H9 (cell line): ENCODE data around the gene PKN1. TPM values are rescaled to one million over a fixed set of nuclear protein-coding genes. Genes with fewer than 3 reads are reported as not detected.
A peak's percentile ranks its signal among the peaks of the same experiment; 100 is the strongest.

Experiments used
- DNase-seq: peaks from one replicate; pipeline ENCODE4 v3.0.0-alpha.2; 2017
- H2AFZ ChIP-seq: one replicate; pipeline ENCODE4 v1.6.1; 2013; ENCODE audit warnings: mild to moderate bottlenecking, low read length, control low read depth, moderate library complexity
- H2AK5ac ChIP-seq: 2 replicates; pipeline ENCODE4 v1.6.1; 2013; ENCODE audit warnings: low read length, control low read depth, mixed read lengths; ENCODE audit not compliant: insufficient read length
- H2BK120ac ChIP-seq: one replicate; pipeline ENCODE4 v1.6.1; 2013; ENCODE audit warnings: low read depth, mild to moderate bottlenecking, low read length, control low read depth, inconsistent platforms; ENCODE audit not compliant: poor library complexity, severe bottlenecking
- H2BK12ac ChIP-seq: 2 replicates; pipeline ENCODE4 v1.6.1; 2013; ENCODE audit warnings: low read length, control low read depth, mixed read lengths, low read depth; ENCODE audit not compliant: insufficient read length
- H2BK15ac ChIP-seq: 2 replicates; pipeline ENCODE4 v1.6.1; 2013; ENCODE audit warnings: low read depth, low read length, control low read depth
- H2BK20ac ChIP-seq: one replicate; pipeline ENCODE4 v1.6.1; 2013; ENCODE audit warnings: low read depth, mild to moderate bottlenecking, low read length, control low read depth, inconsistent platforms; ENCODE audit not compliant: poor library complexity, severe bottlenecking
- H2BK5ac ChIP-seq: 2 replicates; pipeline ENCODE4 v1.6.1; 2013; ENCODE audit warnings: low read length, control low read depth, mixed read lengths; ENCODE audit not compliant: insufficient read length
- H3K14ac ChIP-seq: 2 replicates; pipeline ENCODE4 v1.6.1; 2013; ENCODE audit warnings: low read length, control low read depth; ENCODE audit not compliant: insufficient read depth
- H3K18ac ChIP-seq: 2 replicates; pipeline ENCODE4 v1.6.1; 2013; ENCODE audit warnings: low read depth, mild to moderate bottlenecking, mixed read lengths, low read length, control low read depth; ENCODE audit not compliant: insufficient read length
- H3K23ac ChIP-seq: 2 replicates; pipeline ENCODE4 v1.6.1; 2013; ENCODE audit warnings: low read length, control low read depth, mixed read lengths, low read depth; ENCODE audit not compliant: insufficient read length
- H3K23me2 ChIP-seq: 2 replicates; pipeline ENCODE4 v1.6.1; 2013; ENCODE audit warnings: low read depth, mild to moderate bottlenecking, mixed read lengths, low read length, control low read depth; ENCODE audit not compliant: insufficient read length, poor library complexity, severe bottlenecking
- H3K27ac ChIP-seq: 2 replicates; pipeline ENCODE4 v1.5.1; 2013; ENCODE audit warnings: low read length, control low read depth, mixed read lengths, low read depth; ENCODE audit not compliant: insufficient read length
- H3K27me3 ChIP-seq: 2 replicates; pipeline ENCODE4 v1.6.1; 2013; ENCODE audit warnings: low read length, control low read depth, inconsistent platforms; ENCODE audit not compliant: insufficient read depth
- H3K4ac ChIP-seq: 2 replicates; pipeline ENCODE4 v1.6.1; 2013; ENCODE audit warnings: low read depth, mild to moderate bottlenecking, control low read depth, inconsistent platforms, low read length, moderate library complexity
- H3K4me1 ChIP-seq: 2 replicates; pipeline ENCODE4 v1.6.1; 2013; ENCODE audit warnings: low read length, control low read depth, inconsistent platforms; ENCODE audit not compliant: insufficient read depth
- H3K4me2 ChIP-seq: 2 replicates; pipeline ENCODE4 v1.6.1; 2013; ENCODE audit warnings: low read length, control low read depth, mixed read lengths; ENCODE audit not compliant: insufficient read length, insufficient read depth
- H3K56ac ChIP-seq: 2 replicates; pipeline ENCODE4 v1.6.1; 2013; ENCODE audit warnings: low read depth, mild to moderate bottlenecking, mixed read lengths, low read length, control low read depth; ENCODE audit not compliant: insufficient read length
- H3K79me1 ChIP-seq: 2 replicates; pipeline ENCODE4 v1.6.1; 2013; ENCODE audit warnings: low read depth, mild to moderate bottlenecking, moderate library complexity, low read length, control low read depth, inconsistent platforms; ENCODE audit not compliant: insufficient read depth, poor library complexity, severe bottlenecking
- H3K79me2 ChIP-seq: 2 replicates; pipeline ENCODE4 v1.6.1; 2013; ENCODE audit warnings: low read length, control low read depth, inconsistent platforms; ENCODE audit not compliant: insufficient read depth
- H3K9ac ChIP-seq: 2 replicates; pipeline ENCODE4 v1.6.1; 2013; ENCODE audit warnings: low read length, control low read depth, mixed read lengths; ENCODE audit not compliant: insufficient read length; ENCODE audit errors: extremely low read depth
- H3K9me3 ChIP-seq: one replicate; pipeline ENCODE4 v1.6.1; 2013; ENCODE audit warnings: low read depth, low read length, inconsistent platforms; ENCODE audit not compliant: control insufficient read depth
- H3T11ph ChIP-seq: one replicate; pipeline ENCODE4 v1.6.1; 2013; ENCODE audit warnings: mild to moderate bottlenecking, low read length, control low read depth, inconsistent platforms
- H4K20me1 ChIP-seq: one replicate; pipeline ENCODE4 v1.6.1; 2013; ENCODE audit not compliant: control insufficient read depth, insufficient read length, insufficient read depth
- H4K5ac ChIP-seq: 2 replicates; pipeline ENCODE4 v1.6.1; 2013; ENCODE audit warnings: low read depth, mild to moderate bottlenecking, mixed read lengths, low read length, control low read depth; ENCODE audit not compliant: insufficient read length
- H4K8ac ChIP-seq: replicated peaks from 2 replicates; pipeline ENCODE4 v1.6.1; 2013; ENCODE audit warnings: low read length, control low read depth, mixed read lengths, low read depth; ENCODE audit not compliant: insufficient read length
- H4K91ac ChIP-seq: 2 replicates; pipeline ENCODE4 v1.6.1; 2013; ENCODE audit warnings: low read depth, mild to moderate bottlenecking, moderate library complexity, mixed read lengths, low read length, control low read depth; ENCODE audit not compliant: insufficient read length
- H3K27ac Mint-ChIP-seq, 3 experiments: 2 replicates in 2 of 3; 3 replicates in 1 of 3; pipeline ENCODE4 v1.8.0; 2020 to 2021; ENCODE audit warnings: mixed read lengths in 3 of 3, mild to moderate bottlenecking in 1 of 3, moderate library complexity in 1 of 3
- H3K27me3 Mint-ChIP-seq: 2 replicates; pipeline ENCODE4 v1.8.0; 2021; ENCODE audit warnings: low read depth, mild to moderate bottlenecking, moderate library complexity, mixed read lengths
- H3K36me3 Mint-ChIP-seq, 3 experiments: 2 replicates in 2 of 3; 3 replicates in 1 of 3; pipeline ENCODE4 v1.8.0; 2020 to 2021; ENCODE audit warnings: low read depth in 3 of 3, mixed read lengths in 3 of 3; ENCODE audit not compliant: insufficient read depth in 1 of 3
- H3K4me1 Mint-ChIP-seq, 2 experiments: 2 replicates each; pipeline ENCODE4 v1.8.0; 2020; ENCODE audit warnings: mixed read lengths in 2 of 2
- H3K4me3 Mint-ChIP-seq, 2 experiments: 2 replicates in 1 of 2; 3 replicates in 1 of 2; pipeline ENCODE4 v1.8.0; 2020 to 2021; ENCODE audit warnings: mild to moderate bottlenecking in 2 of 2, mixed read lengths in 2 of 2, moderate library complexity in 1 of 2
- H3K9me3 Mint-ChIP-seq, 2 experiments: 2 replicates in 1 of 2; 3 replicates in 1 of 2; pipeline ENCODE4 v1.8.0; 2020; ENCODE audit warnings: mild to moderate bottlenecking in 2 of 2, mixed read lengths in 2 of 2, moderate library complexity in 1 of 2
- CTCF ChIP-seq: fragments of 200-600 bp; sonication (generic); conservative IDR thresholded peaks from 3 replicates; pipeline ENCODE4 v1.8.0; 2021; ENCODE audit warnings: antibody characterized with exemption, mild to moderate bottlenecking
- WGBS: extraction: QIAGEN DNeasy Blood & Tissue Kit; methylation state at CpG from one replicate; pipeline ENCODE4 v1.1.7; 2013; ENCODE audit warnings: missing lambda C conversion rate, low lambda C conversion rate, mixed read lengths; ENCODE audit not compliant: insufficient read length; ENCODE audit errors: extremely low coverage; 5-methylcytosine and 5-hydroxymethylcytosine counted together
- total RNA-seq: library from RNA; stranded (reverse); gene quantifications from 2 replicates; pipeline ENCODE4 v1.2.1, GENCODE V29; 2021

PKN1 gene
- total RNA-seq, 1 experiment from 2014 or later: 159 TPM

DNA sequence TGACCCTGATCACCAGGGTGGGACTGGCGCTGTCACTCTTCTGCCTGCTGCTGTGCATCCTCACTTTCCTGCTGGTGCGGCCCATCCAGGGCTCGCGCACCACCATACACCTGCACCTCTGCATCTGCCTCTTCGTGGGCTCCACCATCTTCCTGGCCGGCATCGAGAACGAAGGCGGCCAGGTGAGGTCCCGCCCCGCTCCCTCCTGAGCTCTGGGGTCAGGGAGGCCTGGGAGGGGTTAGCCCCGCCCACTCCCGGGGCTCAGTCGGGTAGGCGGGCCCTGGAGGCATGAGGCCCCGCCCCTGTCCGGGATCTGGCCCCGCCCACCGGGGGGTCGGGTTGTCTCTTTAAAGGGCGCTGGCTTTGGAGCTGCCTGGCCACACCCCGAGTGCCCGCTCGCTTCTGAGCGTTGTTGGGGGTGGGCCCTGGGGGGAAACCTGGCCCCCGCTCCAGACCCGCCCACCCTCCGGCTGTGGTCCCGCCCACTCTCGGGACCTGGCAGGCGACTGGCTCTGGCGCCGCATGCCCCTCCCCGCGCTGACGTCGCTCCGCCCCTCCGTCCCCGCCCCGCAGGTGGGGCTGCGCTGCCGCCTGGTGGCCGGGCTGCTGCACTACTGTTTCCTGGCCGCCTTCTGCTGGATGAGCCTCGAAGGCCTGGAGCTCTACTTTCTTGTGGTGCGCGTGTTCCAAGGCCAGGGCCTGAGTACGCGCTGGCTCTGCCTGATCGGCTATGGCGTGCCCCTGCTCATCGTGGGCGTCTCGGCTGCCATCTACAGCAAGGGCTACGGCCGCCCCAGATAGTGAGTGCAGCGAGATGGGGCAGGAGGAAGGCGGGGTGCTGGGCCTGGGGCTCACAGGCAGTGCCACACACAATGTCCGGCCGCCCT, 27.1 kb upstream of the PKN1 start:
- Histone ChIP-seq H2BK120ac (no peak overlapping the region), H2BK20ac (no peak overlapping the region), H3K27me3 (no peaks in the 10 kb centered on the region), H3K79me1 (no peaks in the 10 kb centered on the region), H2BK5ac (no peak overlapping the region), H3K18ac (peak overlapping the region; percentile 4), H3K27ac (no peak overlapping the region), H2BK15ac (no peak overlapping the region), H3K56ac (no peak overlapping the region), H3K4me1 (no peaks in the 10 kb centered on the region), H2AK5ac (no peak overlapping the region), H3K79me2 (no peaks in the 10 kb centered on the region), H3K4me2 (peak overlapping the region; percentile 17), H3K14ac (no peak overlapping the region), H3K9me3 (no peaks in the 10 kb centered on the region), H4K8ac (no peak overlapping the region), H2AFZ (no peak overlapping the region), H4K91ac (no peak overlapping the region), H3K9ac (no peak overlapping the region), H3K23me2 (no peaks in the 10 kb centered on the region), H3K23ac (no peak overlapping the region), H3T11ph (no peak overlapping the region), H2BK12ac (no peak overlapping the region), H3K4ac (no peak overlapping the region), H4K5ac (no peak overlapping the region), H4K20me1 (no peaks in the 10 kb centered on the region)
- peak; percentile 99 for DNase-seq
- no CpG with 5 or more reads among the region's 61 CpGs for WGBS
- peak; percentile 99 for TF ChIP-seq CTCF
- Mint-ChIP-seq H3K9me3 (no peaks in the 10 kb centered on the region; a peak in 1 of 5 replicates), H3K27ac (peak overlapping the region in 2 of 3 experiments; percentile 97 to 99; a peak in 5 of 7 replicates), H3K4me3 (peak overlapping the region; percentile 70 to 81), H3K27me3 (peaks cover 1% of the 10 kb centered on the region; the same call in 1 of the 2 replicates), H3K36me3 (peaks cover 24 to 42% (median 36%) of the 10 kb centered on the region in 3 experiments), H3K4me1 (peaks cover 12 to 16% of the 10 kb centered on the region in 2 experiments)
